ENCODE data around the gene IPO13.

Gene IPO13

DNA sequence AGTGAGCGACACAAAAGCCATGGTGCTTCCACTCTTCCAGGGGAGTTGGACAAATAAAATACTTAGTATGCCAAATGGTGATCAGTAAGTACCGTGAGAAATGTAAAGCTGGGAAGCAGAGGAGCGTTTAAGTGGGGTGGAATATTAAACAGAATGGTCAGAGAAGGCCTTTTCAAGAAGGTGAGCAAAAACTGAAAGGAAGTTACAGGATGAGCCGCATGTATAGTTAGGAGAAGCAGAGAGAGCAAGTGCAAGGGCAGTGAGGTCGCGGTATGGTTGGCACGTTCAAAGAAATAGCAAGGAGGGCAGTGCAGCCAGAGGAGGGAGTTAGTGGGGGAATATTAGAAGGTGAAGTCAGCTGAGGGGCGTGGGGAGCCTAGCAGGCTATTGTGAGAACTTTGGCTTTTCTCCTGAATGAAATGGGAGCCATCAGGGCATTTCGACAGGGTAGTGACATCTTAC lies 27.3 kb downstream of the IPO13 start:
- no peak for DNase-seq (ENCODE audit: low read depth, low spot score)

GRCh38 chr1:43974443-43975248 lies 27.9 kb downstream of the IPO13 start, which contains the start of gene ATP6V0B:
Gene ATP6V0B, plus strand, starts transcription at chr1:43974960. Its CDS starts 81 bp downstream, at chr1:43975041.
- peak; percentile 82 for DNase-seq (ENCODE audit: low read depth, low spot score)

DNA sequence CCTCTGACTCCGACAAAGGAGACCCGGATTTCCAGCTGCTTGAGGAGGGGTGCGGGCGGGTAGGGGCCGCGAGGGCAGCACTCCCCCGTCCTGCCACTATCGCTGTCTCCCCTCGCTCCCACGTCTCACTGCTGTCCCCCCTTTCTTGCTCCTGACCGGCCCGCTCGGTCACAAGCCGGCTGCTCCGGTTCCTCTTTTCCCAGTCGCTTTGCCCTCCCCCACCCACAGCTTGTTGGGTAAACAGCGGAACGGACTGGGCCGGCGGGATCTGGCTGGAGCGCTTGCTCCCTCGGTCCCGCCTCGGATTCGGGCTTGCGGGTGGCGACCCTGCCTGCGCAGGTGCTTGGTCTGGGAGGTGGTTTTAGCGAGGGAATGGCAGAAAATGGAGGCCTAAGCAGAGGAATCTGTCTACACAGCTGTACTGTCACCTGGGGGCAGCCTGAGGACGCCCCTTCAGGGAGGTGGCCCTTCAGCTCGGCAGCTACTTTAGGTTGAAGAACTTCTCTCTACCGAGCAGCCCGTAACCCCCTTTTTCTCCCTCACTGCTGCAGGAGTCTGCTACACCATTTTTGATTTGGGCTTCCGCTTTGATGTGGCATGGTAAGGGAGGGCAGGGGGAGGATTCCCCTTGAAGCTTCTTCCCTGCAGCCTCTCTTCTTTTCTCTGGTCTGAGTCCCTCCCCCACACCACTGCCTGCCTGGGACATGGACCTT lies 28.7 kb downstream of the IPO13 start:
- no peak for DNase-seq (ENCODE audit: low read depth, low spot score)

DNA sequence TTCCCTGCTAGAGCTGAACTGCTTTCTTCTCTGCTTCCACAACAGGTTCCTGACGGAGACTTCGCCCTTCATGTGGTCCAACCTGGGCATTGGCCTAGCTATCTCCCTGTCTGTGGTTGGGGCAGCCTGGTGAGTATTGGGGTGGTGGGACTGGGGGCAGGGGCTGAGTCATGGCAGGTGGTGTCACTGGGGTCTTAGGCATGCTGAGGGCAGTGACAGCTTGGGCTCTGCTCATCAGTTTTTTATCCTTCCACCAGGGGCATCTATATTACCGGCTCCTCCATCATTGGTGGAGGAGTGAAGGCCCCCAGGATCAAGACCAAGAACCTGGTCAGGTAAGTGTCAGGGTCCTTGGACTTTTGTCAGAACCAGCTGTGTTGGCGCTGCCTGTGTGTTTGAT lies 29.3 kb downstream of the IPO13 start:
- DNase-seq (ENCODE audit: low read depth, low spot score): no peak

DNA sequence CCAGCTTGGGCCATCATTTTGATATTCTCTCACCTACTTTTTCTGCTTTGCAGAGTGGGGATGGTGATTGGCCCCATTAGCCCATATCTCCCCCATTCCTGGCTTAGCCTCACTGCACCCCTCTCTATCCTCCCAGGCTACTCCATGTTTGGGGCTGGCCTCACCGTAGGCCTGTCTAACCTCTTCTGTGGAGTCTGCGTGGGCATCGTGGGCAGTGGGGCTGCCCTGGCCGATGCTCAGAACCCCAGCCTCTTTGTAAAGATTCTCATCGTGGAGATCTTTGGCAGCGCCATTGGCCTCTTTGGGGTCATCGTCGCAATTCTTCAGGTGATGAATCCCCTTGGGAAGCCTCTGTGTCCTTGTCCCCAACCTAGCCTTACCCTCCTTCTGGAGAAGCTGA lies 30.1 kb downstream of the IPO13 start:
- no peak for DNase-seq (ENCODE audit: low read depth, low spot score)

- no peak for DNase-seq (ENCODE audit: low read depth, low spot score)
These were observed 30.9 kb downstream of the IPO13 start for GRCh38 chr1:43977376-43978263.

DNA sequence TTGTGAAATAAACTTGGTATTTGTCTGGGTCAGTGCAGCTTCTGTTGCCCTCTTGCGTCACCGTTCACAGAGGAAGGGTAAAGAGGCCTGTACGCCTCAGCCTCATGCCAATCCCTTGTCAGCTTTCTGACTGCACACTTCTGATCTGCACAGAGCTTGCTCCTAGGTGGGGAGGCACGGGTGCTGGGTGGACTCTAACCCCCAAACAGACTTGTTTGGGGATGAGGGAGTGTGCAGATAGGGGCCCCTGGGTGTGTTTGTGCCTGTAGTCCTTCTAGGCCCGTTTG lies 31.5 kb downstream of the IPO13 start:
- no peak for DNase-seq (ENCODE audit: low read depth, low spot score)

DNA sequence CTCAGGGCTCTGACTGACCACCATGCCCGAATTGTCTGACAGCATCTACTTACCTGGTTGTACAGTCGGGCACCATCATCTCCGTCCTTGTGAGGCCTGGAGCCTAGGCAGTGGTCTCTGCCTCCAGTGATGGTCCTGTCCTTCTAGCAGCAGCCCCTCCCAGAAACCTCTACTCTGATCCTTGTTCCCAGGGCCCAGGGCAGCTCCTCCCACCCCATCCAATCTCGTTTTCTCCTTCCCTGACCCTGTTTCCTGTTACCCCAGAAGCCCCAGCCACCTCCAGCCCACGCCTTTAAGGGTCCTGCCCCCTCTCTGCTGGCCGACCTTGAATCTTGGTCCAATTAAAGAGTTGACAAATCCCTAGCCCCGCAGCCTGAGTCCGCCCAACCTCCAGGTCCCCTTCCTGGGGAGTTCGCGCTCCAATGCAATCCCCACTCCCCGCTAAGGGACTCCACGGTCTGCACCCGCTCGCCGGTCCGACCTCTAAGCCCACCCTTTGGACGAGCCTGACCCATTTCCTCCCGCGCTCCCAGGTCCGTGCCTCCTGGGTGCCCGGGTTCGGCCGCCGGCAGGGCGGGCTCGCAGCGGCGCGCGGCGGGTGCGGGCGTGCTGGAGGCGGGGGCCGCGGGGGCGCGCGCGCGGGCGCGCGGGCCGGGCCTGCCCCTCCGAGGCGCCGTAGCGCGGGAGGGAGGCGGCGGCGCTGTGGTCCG lies 32.0 kb downstream of the IPO13 start, which contains the start of gene B4GALT2:
TSS of gene B4GALT2 (plus strand) at position 660 of the 710 bp plus-strand sequence. CDS start 1,951 bp downstream, outside the sequence.
- DNase-seq (ENCODE audit: low read depth, low spot score): no peak

DNA sequence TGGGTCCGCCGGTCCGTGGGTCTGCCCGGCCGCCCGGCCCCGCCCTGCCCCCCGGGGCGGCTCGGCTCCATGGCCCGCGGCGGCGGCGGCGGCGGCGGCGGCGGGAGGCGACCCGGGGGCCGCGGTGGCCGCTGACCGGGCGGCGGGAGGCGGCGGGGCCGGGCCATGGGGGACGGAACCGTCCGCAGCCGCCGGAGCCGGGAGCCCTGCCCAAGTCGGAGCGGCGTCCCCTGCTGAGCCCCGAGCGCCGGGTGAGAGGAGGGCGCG lies 32.4 kb downstream of the IPO13 start:
- DNase-seq (ENCODE audit: low read depth, low spot score): no peak

- DNase-seq (ENCODE audit: low read depth, low spot score): no peak
These were observed 32.9 kb downstream of the IPO13 start for GRCh38 chr1:43979528-43980254.

DNA sequence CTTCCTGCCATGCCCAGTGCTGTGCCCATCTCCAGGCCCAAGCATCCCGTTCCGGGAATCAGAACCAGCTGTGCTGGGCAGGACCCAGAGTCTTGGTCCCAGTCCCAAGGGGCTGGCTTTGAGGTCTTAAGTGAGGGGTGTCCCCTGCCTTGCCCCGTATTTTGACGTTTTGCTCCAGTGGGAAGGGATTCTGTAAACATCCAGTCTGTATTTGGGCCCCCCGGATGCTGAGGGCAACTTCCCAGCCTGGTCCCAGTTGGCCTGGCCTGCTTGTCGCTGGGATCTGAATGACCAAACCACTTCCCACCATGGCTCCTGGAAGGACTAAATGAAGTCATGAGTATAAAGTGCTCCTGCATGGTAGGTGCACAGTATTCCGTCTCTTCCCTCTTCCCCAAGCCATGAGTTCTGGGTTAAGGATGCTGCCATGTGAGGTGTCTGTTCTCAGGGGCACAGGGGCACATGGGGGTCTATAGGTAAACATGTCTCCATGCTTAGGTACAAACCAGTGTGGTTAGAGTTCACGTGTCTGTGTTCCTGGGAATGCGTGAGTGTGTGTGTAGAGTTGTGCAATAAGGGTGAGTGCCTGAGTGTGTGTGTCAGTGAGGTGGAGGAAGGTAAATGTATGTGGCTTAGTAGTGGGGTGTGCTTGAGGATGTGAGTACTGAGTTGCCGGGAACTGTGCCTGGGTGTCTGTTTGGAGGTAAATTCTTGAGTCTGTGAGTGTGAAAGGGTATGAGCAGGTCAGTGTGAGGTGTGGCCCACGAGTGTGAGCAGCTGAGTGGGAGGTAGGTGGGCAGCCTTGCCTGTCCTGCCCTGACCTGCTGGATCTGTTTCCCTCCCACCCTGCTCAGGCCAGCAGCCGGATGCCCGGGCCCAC lies 33.7 kb downstream of the IPO13 start:
- no peak for DNase-seq (ENCODE audit: low read depth, low spot score)

DNA sequence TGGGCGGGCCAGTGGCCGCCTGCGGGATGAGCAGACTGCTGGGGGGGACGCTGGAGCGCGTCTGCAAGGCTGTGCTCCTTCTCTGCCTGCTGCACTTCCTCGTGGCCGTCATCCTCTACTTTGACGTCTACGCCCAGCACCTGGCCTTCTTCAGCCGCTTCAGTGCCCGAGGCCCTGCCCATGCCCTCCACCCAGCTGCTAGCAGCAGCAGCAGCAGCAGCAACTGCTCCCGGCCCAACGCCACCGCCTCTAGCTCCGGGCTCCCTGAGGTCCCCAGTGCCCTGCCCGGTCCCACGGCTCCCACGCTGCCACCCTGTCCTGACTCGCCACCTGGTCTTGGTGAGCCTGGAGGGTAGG lies 34.4 kb downstream of the IPO13 start:
- no peak for DNase-seq (ENCODE audit: low read depth, low spot score)

DNA sequence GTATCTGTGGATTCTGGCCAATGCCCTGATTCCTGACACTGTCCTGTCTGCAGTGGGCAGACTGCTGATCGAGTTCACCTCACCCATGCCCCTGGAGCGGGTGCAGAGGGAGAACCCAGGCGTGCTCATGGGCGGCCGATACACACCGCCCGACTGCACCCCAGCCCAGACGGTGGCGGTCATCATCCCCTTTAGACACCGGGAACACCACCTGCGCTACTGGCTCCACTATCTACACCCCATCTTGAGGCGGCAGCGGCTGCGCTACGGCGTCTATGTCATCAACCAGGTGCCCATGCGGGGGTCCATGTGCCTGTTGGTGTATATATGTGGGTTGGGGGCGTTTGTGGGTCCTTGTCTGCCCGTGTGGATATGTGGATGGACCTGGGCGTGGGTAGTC lies 34.9 kb downstream of the IPO13 start:
- no peak for DNase-seq (ENCODE audit: low read depth, low spot score)

DNA sequence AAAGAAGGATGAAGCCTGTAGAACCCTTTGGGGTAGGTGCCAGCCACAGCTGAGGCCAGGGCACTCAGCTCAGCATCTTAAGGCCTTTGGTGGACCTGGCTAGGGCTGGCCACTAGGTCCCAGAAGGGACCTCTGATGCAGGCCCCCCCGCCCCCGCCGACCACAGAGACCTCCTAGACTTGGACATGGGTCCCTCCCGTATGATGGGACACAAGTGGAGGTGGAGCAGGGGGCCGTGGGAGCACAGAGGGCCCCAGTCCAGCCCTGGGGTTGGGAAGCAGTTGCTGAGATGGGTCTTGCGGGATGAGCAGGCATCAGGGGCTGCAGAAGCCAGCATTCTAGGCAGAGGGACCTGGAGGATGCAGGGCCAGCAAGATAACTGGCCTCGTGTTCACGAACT lies 35.5 kb downstream of the IPO13 start:
- DNase-seq (ENCODE audit: low read depth, low spot score): no peak

DNA sequence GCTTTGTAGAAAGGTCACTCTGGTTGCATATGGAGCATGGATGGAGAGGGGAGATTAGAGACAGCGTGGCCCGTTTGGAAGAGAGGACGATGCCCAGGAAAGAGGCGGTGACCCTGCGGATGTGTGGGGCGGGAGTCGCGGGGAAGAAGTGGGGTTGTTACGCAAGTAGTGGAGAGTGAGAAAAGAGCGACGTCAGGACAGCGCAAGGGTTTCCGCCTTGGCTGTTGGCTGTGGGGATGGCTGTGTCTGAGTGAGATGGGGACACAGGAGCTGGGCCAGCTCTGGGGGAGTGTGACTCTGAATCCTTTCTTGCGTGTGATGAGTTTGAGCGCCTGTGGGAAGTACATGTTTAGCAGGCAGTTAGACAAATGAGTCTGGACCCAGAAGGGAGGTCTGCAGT lies 36.1 kb downstream of the IPO13 start:
- no peak for DNase-seq (ENCODE audit: low read depth, low spot score)

DNA sequence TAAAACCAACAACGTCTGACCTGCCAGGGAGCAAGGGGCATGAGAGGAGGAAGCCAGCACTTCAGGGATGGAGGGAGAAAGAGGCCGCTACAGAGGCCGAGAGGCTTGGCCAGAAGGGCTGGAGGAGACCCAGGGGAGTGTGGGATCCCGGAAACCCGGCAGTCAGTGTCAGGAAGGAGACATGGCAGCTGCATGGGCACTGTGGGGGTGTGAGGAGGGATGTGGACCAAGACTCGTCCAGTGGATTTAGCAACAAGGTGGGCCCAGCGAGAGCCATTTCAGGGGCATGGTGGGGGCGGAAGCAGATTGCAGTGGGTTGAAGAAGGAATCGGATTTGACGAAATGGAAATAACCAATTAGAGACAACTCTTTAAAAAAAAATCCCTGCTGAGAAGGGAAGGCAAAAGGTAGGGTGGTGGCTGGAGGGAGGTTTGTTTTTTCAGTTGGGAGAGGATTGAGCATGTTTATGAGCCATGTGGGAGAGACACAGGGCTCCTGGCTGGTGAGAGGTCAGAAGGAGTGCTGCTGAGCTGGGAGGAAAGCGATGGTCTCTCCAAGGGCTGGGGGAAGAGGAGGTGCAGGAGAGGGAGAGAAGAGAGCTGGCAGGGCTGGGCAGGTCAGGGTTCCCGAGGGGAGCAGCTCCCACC lies 36.6 kb downstream of the IPO13 start:
- DNase-seq (ENCODE audit: low read depth, low spot score): no peak

DNA sequence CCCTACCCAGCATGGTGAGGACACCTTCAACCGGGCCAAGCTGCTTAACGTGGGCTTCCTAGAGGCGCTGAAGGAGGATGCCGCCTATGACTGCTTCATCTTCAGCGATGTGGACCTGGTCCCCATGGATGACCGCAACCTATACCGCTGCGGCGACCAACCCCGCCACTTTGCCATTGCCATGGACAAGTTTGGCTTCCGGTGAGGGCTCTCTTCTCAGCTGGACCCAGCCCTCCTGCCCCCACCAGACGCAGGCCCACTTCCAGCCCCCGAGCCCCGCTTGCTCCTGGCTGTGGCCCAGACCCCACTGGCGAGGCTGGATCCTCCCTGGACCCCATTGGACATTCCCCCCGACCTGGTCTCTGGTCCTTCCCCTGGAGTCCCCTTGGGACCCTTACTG lies 38.1 kb downstream of the IPO13 start:
- no peak for DNase-seq (ENCODE audit: low read depth, low spot score)

DNA sequence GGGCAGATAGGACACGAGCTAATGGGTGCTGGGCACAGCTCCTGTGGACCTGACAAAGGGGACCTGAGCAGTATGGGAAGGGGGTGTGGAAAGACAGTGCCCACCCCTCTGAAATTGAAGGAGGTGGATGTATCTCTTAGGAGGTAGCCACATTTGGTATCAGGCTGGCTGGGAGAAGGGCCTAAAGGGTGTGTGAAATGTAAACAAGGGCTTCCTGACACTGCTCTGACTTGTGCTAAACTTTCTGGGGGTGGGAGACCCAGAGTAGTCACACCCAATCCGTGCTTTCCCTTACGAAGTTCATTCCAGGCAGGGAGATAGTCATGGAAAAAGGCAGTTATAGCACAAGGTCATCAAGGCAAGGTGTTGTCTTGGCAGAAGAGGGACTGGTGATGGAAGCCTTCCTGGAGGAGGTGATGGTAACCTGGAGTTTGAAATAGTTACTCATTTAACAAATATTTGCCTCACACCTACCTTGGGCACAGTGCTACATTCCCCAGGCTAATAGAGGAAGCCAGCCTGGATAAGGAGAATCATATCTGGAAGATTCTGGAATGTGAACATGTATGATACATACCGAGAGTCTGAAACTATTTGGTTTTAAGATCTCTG lies 39.3 kb downstream of the IPO13 start:
- DNase-seq (ENCODE audit: low read depth, low spot score): no peak

- no peak for DNase-seq (ENCODE audit: low read depth, low spot score)
These were observed 40.0 kb downstream of the IPO13 start for GRCh38 chr1:43986712-43987111.
